ENCODE results near the gene CTBP2. TPM values are rescaled to one million over a fixed set of nuclear protein-coding genes. Genes with fewer than 3 reads are reported as not detected.

Gene CTBP2
- total and polyA plus RNA-seq, 4 donors = 19.2 to 80.6 (median 63.2) TPM

- WGBS, 2 donors = 89 to 91% methylated on average over 8 of the region's 8 CpGs
- peaks cover 0 to 22% (median 17%) of the 10 kb centered on the region in 4 donors for H3K36me3 ChIP-seq (ENCODE audit: control insufficient read depth in 4 of 4, insufficient read depth in 4 of 4, low read length in 4 of 4)
Observed at GRCh38 chr10:125128397-125129075, 31.8 kb downstream of the CTBP2 start.

GRCh38 chr10:125127986-125128385, 32.4 kb downstream of the CTBP2 start:
- Histone ChIP-seq H3K9ac (ENCODE audit: insufficient read depth in 1 of 2, low read length in 2 of 2) (no peak overlapping the region), H3K4me1 (ENCODE audit: control insufficient read depth in 5 of 5, insufficient read depth in 5 of 5, low read length in 5 of 5) (peaks cover 23 to 30% (median 25%) of the 10 kb centered on the region in 5 donors), H3K36me3 (ENCODE audit: control insufficient read depth in 4 of 4, insufficient read depth in 4 of 4, low read length in 4 of 4) (peaks cover 0 to 19% (median 15%) of the 10 kb centered on the region in 4 donors), H3K4me3 (no peak overlapping the region), H3K9me3 (ENCODE audit: control insufficient read depth in 4 of 4, insufficient read depth in 3 of 4, low read length in 3 of 4) (no peaks in the 10 kb centered on the region), H3K27me3 (ENCODE audit: control insufficient read depth in 3 of 3, insufficient read depth in 3 of 3, low read length in 2 of 3) (no peaks in the 10 kb centered on the region), H3K27ac (ENCODE audit: low read depth in 1 of 2, low read length in 1 of 2) (peak overlapping the region in 1 of 2 donors; percentile 7)
- WGBS, 2 donors = 73 to 84% methylated on average over 3 of the region's 3 CpGs
- TF ChIP-seq, protein P1, sequence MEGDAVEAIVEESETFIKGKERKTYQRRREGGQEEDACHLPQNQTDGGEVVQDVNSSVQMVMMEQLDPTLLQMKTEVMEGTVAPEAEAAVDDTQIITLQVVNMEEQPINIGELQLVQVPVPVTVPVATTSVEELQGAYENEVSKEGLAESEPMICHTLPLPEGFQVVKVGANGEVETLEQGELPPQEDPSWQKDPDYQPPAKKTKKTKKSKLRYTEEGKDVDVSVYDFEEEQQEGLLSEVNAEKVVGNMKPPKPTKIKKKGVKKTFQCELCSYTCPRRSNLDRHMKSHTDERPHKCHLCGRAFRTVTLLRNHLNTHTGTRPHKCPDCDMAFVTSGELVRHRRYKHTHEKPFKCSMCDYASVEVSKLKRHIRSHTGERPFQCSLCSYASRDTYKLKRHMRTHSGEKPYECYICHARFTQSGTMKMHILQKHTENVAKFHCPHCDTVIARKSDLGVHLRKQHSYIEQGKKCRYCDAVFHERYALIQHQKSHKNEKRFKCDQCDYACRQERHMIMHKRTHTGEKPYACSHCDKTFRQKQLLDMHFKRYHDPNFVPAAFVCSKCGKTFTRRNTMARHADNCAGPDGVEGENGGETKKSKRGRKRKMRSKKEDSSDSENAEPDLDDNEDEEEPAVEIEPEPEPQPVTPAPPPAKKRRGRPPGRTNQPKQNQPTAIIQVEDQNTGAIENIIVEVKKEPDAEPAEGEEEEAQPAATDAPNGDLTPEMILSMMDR (IDR thresholded peaks at IDR 0.05; ENCODE audit: control extremely low read depth, extremely low read depth) = no peak
- ATAC-seq (ENCODE audit: insufficient read depth, low FRiP score) = no peak
- DNase-seq = no peak

More at GRCh38 chr10:125128397-125129075, 31.8 kb downstream of the CTBP2 start:
- ATAC-seq (ENCODE audit: insufficient read depth, low FRiP score) (no peak), DNase-seq (no peak)
- TF ChIP-seq, protein P1 (IDR thresholded peaks at IDR 0.05; ENCODE audit: control extremely low read depth, extremely low read depth) = no peak
- Histone ChIP-seq H3K27me3 (ENCODE audit: control insufficient read depth in 3 of 3, insufficient read depth in 3 of 3, low read length in 2 of 3) (no peaks in the 10 kb centered on the region), H3K4me1 (ENCODE audit: control insufficient read depth in 5 of 5, insufficient read depth in 5 of 5, low read length in 5 of 5) (peaks cover 18 to 29% (median 25%) of the 10 kb centered on the region in 5 donors), H3K9ac (ENCODE audit: insufficient read depth in 1 of 2, low read length in 2 of 2) (no peak overlapping the region), H3K27ac (ENCODE audit: low read depth in 1 of 2, low read length in 1 of 2) (peak overlapping the region in 1 of 2 donors; percentile 7), H3K9me3 (ENCODE audit: control insufficient read depth in 4 of 4, insufficient read depth in 3 of 4, low read length in 3 of 4) (no peaks in the 10 kb centered on the region), H3K4me3 (no peak overlapping the region)

- no peak for ATAC-seq (ENCODE audit: insufficient read depth, low FRiP score)
- no peaks in the 10 kb centered on the region for H3K9me3 ChIP-seq (ENCODE audit: control insufficient read depth in 4 of 4, insufficient read depth in 3 of 4, low read length in 3 of 4)
- TF ChIP-seq, protein P1 (IDR thresholded peaks at IDR 0.05; ENCODE audit: control extremely low read depth, extremely low read depth) = no peak
- H3K27ac ChIP-seq (ENCODE audit: low read depth in 1 of 2, low read length in 1 of 2) = no peak overlapping the region
- H3K9ac ChIP-seq (ENCODE audit: insufficient read depth in 1 of 2, low read length in 2 of 2) = no peak overlapping the region
- H3K4me1 ChIP-seq (ENCODE audit: control insufficient read depth in 5 of 5, insufficient read depth in 5 of 5, low read length in 5 of 5) = peaks cover 23 to 32% (median 24%) of the 10 kb centered on the region in 5 donors
- H3K27me3 ChIP-seq (ENCODE audit: control insufficient read depth in 3 of 3, insufficient read depth in 3 of 3, low read length in 2 of 3) = no peaks in the 10 kb centered on the region
- no peak overlapping the region for H3K4me3 ChIP-seq
- H3K36me3 ChIP-seq (ENCODE audit: control insufficient read depth in 4 of 4, insufficient read depth in 4 of 4, low read length in 4 of 4) = peaks cover 0 to 18% (median 15%) of the 10 kb centered on the region in 4 donors
- DNase-seq = no peak
- 84 to 98% methylated on average over 5 of the region's 5 CpGs for WGBS, 2 donors
Observed at GRCh38 chr10:125127110-125127509, 33.3 kb downstream of the CTBP2 start.
